ENCODE results near the gene ERCC6L2.

The ERCC6L2 gene

GRCh38 chr9:95875305-95876137 is at the start of gene ERCC6L2:
TSS of gene ERCC6L2 (plus strand) at chr9:95875691. CDS start at chr9:95876039, 348 bp downstream.
- peak; percentile 99 for DNase-seq

GRCh38 chr9:95826183-95826838 is 49.2 kb upstream of the ERCC6L2 start:
- DNase-seq: no peak

- DNase-seq: no peak
Measured at GRCh38 chr9:95830768-95831167, 44.7 kb upstream of the ERCC6L2 start.

- no peak for DNase-seq
Measured at GRCh38 chr9:95831810-95832209, 43.7 kb upstream of the ERCC6L2 start.

- DNase-seq: no peak
Measured at GRCh38 chr9:95833546-95834178, 41.8 kb upstream of the ERCC6L2 start.

- DNase-seq: no peak
Measured at GRCh38 chr9:95834281-95834907, 41.1 kb upstream of the ERCC6L2 start.

GRCh38 chr9:95835393-95835792 is 40.1 kb upstream of the ERCC6L2 start:
- no peak for DNase-seq

GRCh38 chr9:95836072-95836471 is 39.4 kb upstream of the ERCC6L2 start:
- DNase-seq: no peak

- DNase-seq: no peak
Measured at GRCh38 chr9:95839012-95839411, 36.5 kb upstream of the ERCC6L2 start.

- no peak for DNase-seq
Measured at GRCh38 chr9:95840074-95840473, 35.4 kb upstream of the ERCC6L2 start.

GRCh38 chr9:95841377-95841776 is 34.1 kb upstream of the ERCC6L2 start:
- DNase-seq: no peak

- no peak for DNase-seq
Measured at GRCh38 chr9:95845751-95846150, 29.7 kb upstream of the ERCC6L2 start.

- DNase-seq: no peak
Measured at GRCh38 chr9:95848764-95849163, 26.7 kb upstream of the ERCC6L2 start.

- DNase-seq: no peak
Measured at GRCh38 chr9:95852059-95853032, 23.1 kb upstream of the ERCC6L2 start.

GRCh38 chr9:95854386-95855020 is 21.0 kb upstream of the ERCC6L2 start:
- DNase-seq: no peak

GRCh38 chr9:95855961-95856360 is 19.5 kb upstream of the ERCC6L2 start:
- DNase-seq: no peak

GRCh38 chr9:95857124-95857523 is 18.4 kb upstream of the ERCC6L2 start:
- DNase-seq: peak; percentile 81

GRCh38 chr9:95857896-95858295 is 17.6 kb upstream of the ERCC6L2 start:
- DNase-seq: no peak

GRCh38 chr9:95862343-95862742 is 13.1 kb upstream of the ERCC6L2 start:
- DNase-seq: no peak

- DNase-seq: no peak
Measured at GRCh38 chr9:95864852-95865580, 10.5 kb upstream of the ERCC6L2 start.

- no peak for DNase-seq
Measured at GRCh38 chr9:95870352-95870751, 5.1 kb upstream of the ERCC6L2 start.
